HG03520 (cell line): ENCODE data around the gene NOL8.

Experiments used
- ATAC-seq: cut with Tn5 transposase; IDR thresholded peaks from one replicate; pipeline ENCODE4 v1.9.1; 2021; ENCODE audit warnings: mild to moderate bottlenecking, moderate library complexity; ENCODE audit not compliant: unreplicated experiment

Gene NOL8

DNA sequence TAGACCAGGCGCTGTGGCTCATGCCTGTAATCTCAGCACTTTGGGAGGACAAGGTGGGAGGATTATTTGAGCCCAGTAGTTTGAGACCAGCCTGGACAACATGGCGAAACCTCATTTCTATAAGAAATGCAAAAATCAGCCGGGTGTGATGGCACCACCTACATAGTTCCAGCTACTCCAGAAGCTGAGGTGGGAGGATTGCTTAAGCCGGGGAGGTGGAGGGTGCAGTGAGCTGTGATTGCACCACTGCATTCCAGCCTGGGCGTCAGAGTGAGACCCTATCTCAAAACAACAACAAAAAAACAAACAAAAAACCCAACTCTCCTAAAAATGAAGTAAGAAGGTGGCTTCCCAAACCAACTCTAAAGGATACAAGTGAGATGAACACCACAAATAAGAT is 54.6 kb downstream of the NOL8 start:
- ATAC-seq: no peak

DNA sequence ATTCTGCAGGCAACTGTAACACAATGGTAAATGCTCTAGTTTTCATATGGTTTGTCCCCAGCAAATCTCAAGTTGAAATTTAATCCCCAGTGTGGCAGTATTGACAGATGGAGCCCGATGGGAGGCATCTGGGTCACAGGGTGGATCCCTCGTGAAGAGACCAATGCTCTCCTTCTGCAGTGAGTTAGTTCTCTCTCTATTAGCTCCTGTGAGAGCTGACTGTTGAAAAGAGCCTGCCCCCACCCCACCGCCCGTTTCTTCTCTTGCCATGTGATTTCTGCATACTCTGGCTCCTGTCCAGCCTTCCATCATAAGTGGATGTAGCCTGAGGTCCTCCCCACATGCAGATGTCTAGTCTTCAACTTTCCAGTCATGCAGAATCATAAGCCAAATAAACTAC is 58.7 kb downstream of the NOL8 start:
- ATAC-seq: no peak

DNA sequence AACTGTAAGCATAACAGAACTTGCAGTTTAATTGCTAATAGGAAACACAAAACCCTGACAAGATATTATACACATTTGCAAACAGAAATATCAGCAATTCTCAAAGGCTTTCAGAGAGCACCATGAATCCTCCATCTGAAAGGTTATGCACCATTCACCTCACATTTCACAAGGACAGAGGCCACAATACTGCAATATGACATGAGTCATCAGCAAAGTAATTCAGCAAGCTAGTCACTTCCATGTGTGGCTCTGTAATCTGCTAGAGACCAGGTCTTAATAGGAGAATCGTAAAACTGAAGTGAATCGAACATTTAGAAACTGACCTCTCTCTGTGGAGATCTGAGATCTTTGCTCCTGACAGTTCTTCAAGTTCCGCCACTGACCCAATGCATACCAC is 60.0 kb downstream of the NOL8 start:
- ATAC-seq: no peak

DNA sequence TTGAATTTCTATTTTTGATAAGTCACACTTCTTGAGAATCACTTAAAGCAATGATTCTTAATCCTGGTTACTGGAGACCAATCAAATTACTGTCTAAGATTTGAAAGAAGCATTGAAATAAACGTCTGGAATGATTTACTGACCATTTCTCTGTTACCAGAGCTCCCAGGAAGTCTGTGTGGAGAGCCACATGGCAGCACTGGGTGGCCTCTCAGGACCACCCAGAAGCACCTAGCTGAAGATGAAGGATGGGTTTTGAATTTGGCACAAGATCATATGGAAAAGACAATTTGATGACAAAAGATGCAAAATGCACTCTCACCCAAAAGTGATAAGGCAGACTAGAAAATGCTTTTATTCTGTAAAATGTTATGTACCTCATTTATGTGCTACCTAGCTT is 62.0 kb downstream of the NOL8 start:
- ATAC-seq: no peak

DNA sequence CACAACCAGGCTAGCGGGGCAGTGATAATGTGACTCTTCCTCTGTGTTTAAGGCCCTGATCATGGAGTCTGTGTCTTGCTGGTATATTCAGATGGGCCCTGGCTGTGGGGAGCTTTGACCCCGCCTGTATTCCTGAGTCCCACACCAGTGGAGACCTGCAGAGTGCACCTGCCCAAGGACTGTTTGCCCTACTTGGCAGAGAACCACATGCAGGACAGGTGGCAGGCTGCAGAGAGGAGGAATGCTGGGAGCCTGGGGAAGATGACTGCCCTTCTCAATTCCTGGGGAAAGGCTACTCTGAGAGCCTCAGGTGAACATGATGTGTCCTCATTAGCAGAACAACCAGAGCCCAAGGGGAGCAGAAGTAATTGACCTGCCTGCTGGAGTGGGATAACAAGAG is 67.8 kb downstream of the NOL8 start:
- ATAC-seq: no peak

DNA sequence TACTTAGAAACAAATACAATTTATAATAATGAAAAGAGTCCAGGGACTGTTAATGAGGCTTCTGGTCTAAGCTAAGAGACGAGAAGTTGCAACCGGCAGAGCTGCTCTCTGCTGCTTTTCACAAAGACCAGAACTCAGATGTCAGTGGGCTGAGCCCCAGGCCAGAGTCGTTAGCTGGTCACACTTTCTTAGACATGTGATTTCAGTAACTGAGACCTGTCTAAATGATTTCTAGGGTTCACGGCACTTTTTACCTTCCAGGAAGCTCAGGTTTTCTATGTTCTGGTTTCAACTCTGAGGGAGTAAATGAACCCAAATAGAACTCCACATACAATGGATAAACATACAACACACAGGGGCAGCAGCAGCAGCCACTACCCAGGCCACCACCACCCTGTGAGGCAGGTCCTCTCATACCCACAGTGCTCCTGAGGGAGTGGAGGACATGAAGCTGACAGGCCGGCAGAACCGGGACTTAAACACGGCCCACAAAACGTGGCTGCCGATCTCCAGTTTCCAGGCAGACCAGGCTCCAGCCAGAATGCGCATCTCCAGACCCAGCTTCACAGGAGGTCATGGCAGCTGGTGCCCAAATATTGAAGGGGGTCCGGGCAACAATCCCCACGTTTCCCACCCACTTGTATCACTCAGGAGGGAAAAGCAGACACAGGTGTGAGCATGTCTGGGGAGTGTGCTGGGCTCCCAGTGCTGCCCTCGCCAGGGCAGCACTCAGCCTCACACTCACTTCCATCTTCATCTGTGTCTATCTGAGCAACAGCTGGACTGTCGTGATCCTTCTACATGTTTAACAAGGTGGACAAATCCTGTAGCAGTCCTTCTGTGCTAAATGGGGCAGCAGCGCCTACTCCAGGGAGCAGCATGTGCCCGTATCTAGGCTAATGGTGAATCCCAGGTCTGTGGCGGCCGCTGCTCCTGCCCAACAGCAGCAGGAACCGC is 70.5 kb downstream of the NOL8 start:
- no peak for ATAC-seq

DNA sequence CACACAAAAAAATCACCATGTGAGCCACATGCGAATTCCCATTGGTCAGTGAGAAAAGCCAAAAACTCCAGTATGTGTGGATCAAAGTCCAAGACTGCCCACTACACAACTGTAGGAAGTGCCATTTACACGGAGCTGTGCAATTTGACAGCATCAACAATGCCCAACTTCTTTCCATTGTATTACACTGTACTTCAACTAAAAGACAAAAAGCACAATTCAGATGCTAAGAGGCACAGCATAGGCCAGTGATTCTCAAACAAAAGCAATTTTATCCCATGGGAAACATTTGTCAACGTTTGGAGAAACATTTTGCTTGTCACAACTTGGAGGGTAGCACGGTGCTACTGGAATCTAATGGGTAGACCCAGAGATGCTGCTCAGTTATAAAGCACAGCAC is 71.5 kb downstream of the NOL8 start:
- no peak for ATAC-seq

DNA sequence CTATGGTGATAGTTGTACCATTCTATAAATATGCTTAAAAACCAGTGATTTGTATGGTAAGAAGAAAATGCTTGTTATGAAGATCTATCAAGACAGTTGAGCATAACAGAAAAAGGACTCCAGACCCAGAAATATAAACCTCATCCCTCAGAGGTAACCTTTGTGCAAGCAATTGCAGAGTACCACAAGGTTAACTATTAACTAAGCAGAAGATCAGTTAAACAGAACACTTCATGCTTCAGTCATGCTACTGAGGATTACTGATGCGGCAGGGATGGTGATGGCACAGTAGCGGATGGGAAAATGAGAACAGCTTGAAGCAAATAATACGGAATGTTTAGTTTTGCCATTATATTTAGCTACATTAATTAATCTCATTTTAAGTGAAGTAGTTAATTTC is 77.2 kb downstream of the NOL8 start:
- ATAC-seq: no peak
